ENCODE measurements around the gene PARP8.

- TF ChIP-seq CTCF (IDR thresholded peaks at IDR 0.05 in 8 of 11, conservative IDR thresholded peaks at IDR 0.05 in 3 of 11) (no peak), POLR2A (IDR thresholded peaks at IDR 0.05) (no peak)
These were observed 134.0 kb downstream of the PARP8 start for GRCh38 chr5:50800410-50800809.

Data from spleen (tissue), 7 donors.